Activated CD8-positive, alpha-beta memory T cell treated with anti-CD3 and anti-CD28 coated beads, Interleukin-2, amount 50 U/mL, for 48 hours (primary cell): ENCODE results near the gene RIT2.

Experiments
- DNase-seq: peaks from one replicate; pipeline ENCODE4 v3.0.0-alpha.2; 2020

Gene RIT2

DNA sequence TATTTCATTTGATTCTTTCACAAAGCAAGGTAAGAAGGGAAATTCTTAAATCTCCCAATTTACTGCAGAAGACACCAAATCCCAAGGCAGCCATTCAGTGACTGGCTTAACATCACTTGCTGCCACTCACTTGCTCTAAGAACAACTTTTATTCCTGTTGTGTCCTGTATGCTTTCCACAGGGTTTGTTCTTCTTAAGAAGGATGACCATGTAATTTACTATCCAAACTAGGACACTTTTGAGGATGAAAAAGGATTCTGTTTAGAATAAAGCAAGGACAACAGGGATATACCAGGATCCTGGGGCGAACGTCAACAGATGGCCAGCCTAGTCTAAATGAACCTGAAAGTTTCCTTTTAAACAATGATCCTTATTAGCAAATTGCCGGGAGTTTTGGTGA is 34.8 kb downstream of the RIT2 start:
- DNase-seq: no peak

DNA sequence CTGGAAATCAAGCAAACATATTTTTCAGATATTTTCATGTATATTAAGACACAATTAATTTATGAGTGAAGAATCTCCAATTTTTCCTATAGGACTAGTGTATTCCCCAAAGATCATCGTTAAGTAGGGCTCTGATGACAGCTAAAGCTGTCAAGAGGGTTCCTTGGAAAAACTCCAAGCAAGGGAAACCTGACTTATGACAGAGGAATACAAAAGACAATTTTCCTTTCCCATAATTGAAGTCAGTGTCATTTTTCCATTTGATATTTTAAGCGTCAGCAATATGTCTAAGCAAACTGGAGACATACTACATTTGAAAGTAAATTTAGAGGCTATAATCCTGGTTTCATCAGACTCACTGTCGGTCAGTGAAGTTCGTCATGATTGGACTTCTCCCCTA is 36.1 kb downstream of the RIT2 start:
- no peak for DNase-seq

DNA sequence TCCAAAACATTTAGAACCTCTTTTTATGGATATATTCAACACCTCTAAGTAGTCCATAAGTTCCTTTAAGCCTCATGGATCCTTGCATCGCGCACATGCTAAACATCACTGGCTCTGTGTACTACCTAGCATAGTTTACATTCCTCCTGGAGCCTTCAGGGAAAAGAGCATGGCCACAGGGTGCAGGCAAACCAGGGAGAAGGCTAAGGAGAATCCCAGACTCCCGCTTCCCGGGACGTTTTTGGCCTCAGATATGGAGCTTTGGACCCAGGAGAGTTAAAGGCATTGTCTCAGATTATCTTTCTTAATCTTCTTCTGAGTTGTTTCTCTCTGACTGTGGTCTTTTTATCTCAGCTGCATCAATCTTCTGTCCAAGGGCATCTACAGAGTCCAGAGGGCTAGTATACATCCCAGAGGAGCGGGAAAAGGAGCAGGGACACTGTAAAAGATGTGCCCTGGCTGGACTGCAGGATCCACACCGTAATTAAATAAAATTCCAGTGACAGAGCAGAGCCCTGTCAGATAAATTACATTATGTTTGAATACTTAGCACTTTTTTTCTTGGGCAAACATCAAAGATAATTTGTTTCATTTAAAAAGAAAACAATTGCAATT is 36.9 kb downstream of the RIT2 start:
- DNase-seq: no peak

DNA sequence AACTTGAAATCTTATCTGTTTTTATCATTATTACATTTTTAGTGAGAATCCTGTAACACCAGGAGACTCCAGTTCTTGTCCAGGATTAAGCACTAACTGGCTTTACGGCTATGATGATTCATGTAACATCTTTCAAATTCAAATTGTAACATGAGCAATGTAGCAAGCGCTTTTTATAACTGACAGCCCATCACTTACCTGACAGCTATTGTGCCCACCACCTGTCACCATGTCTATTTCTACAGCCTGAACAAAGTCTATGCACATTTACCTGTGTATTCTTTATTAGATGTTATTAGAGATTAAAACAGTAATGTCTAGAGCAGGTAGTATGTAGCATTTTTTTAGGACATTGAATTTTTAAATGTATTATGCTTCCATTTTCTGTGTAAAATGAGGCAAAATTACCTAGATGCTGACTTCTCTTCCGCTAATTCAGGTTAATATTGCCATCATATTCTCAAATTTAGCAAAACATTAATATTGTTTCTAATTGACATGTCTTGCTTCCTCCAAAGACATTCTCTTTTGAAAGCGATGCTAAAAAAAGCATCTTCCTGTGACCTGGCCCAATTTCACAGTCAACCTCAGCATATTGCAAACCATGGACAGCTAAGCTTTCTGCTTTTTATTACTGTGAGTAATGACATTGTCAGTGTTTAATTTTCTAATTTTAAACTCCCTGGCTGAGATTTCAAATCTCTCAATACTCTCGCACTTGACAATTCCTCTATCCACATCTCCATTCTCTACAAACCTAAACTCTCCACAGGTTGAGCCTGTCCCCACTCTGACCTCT is 37.8 kb downstream of the RIT2 start:
- DNase-seq: no peak

DNA sequence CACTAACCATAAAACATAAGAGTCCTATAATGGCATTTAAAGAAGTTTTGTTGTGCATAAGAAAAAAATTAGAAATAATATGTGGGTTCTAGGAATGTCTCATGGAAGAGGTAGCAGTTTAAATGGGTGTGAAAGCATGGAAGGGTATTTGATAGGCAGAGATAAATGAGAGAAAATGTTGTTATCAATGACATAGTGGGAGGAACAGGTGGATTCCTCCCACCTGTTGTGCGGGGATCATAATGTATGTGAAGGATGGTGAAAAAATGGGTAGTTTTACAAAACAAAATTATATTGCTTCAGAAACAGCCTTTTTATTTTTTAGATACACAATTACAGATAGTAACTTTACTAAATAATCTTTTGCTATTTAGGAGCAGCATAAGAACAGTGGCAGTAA is 41.7 kb downstream of the RIT2 start:
- DNase-seq: no peak

DNA sequence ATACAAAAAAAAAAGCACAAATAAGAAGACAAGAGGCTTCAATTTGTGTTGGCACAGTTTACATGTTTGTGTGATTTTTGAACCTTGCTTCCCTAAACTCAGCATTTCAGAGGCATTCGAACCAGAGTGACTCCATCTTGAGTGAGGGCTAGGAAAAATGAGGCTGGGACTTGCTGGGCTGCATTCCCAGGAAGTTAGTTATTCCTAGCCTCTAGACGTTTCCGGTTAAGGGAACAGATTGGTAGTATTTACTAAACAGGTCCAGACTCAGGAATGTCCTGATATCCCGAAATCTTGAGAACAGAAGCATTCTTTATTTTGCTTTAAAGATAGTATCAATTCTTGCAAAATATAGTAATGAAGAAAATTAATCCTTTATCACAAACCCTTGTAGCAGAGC is 46.7 kb downstream of the RIT2 start:
- DNase-seq: no peak

DNA sequence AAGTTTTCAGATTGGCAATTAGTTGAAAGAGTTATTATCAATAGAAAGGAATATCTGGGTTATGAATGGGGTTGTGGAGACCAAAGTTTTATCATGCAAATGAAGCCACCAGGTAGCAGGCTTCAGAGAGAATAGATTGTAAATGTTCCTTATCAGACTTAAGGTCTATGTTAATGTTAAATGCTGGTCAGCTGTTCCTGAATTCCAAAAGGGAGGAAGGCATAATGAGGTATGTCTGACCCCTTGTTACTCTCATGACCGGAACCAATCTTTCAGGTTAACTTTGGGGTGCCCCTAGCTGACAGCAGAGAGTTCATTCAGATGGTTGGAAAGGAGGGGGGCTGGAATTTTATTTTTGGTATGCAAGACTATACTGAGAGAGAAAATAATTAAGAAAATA is 47.9 kb downstream of the RIT2 start:
- DNase-seq: no peak

DNA sequence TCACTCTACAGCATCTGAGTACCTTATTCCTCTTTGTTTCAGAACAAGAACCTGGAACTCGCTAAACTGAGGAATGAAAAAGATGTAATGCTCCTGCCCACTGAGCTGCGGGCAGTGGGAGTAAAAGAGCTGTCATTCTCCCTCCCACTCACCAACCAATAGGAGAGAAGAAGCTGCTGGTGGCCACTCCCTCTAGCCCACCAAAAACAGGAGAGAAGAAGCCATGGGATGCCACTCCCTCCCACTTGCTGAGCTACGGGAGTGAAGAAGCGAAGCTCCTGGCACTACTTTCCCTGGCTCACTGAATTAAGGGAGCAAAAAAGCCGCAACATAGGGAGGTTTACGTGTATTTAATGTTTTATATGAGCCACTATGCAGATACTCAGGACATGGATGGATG is 53.7 kb downstream of the RIT2 start:
- DNase-seq: no peak

DNA sequence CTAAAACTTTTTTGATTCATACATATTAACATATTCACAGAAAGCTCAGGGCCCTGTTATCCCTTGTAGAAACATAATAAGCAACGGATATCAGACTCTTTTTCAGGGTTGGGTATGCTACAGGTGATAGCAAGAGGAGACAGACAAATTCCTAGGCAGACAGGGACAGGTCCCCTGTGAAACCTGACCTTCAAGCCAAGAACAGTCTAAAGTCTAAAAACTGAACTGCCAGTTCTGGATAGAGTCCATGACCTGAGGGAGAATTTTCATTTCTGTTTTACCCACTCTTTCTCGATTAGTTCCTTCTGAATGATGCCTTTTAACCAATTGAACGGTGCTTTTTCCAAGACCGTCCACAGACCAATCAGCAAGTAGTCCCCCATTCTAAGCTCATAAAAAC is 54.2 kb downstream of the RIT2 start:
- DNase-seq: no peak

DNA sequence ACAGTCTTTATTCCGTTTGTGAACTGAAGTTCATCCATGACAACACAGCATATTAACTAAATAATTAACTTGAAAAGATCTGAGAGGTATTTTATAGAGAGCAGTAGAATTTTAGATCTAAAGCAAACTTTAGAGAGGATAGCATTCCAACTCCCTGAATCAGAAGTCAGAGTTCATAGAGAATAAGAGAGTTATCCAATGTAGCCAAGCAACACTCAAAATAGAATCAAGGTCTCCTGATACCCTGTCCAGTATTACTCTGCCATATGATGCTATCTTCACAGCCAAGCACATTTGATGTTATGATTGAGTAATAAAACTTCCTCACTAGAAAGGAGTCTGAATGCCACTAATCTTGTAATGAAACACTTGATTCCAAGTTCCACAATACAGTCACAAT is 55.5 kb downstream of the RIT2 start:
- no peak for DNase-seq

DNA sequence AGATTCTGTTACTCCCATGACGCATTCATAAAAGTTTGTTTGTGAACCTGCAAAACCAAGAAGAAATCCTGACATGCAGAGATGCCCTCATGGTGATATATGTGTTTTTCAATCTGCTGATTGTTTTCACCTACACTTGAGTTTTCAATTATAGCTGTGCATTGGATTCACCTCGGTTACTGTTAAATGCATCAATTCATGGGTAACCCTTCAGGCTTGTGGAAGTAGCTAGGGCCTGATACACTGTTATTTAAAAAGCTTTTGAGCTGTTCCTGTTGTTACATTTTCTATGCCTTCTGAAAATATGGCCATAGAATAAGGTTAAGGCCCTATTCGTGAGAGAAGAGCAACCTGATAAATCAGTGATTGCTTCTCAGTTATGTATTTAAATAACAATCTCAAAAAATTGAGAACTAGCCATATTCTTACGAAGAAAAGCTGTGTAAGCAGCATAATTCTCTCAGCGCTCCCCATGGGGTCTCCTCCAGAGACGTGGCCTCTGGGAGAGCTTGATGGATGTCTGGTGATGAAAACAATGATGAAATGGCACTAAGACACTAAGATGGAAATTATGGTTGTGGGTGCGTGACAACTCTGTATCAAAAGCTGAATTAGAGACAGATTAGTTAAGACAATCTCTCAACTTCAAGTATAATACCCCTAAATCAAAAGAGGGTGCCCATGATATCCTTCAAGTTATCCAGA is 60.5 kb downstream of the RIT2 start:
- DNase-seq: no peak

DNA sequence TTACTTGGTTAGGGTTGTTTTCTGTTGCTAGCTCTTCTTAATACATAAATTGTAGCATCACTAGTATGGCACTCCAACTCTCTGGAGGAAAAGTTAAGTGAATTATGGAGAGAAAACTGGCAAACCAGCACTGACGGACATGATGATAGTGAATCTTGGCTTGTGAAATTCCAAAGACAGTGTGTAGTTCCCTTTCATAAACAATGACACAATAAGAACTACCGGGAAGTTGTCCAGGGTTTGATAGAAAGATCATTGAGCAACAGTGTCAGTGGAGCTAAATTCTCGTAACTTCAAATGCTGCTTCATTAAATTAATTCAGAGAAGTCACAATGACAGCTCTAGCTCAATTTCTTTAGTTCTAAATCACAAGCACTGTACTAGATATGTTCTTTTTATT is 66.5 kb downstream of the RIT2 start:
- DNase-seq: no peak

DNA sequence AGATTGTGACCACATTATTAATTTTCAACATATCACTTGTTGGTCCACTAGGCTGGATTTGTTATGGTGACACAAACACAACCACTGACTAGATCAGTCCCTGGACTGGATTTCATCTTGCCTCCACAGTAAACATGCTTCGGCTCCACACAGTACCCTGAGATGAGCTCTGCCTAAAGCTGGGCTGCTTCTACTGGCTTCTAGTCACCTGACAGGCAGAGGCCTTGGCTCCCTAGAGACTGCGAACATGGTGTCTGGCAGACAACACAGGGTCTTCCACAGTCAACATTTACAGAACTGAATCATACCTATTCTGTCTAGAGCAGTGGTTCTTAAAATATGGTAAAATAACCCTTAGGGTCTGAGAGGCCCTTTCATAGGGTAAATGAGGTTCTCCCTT is 69.2 kb downstream of the RIT2 start:
- no peak for DNase-seq

DNA sequence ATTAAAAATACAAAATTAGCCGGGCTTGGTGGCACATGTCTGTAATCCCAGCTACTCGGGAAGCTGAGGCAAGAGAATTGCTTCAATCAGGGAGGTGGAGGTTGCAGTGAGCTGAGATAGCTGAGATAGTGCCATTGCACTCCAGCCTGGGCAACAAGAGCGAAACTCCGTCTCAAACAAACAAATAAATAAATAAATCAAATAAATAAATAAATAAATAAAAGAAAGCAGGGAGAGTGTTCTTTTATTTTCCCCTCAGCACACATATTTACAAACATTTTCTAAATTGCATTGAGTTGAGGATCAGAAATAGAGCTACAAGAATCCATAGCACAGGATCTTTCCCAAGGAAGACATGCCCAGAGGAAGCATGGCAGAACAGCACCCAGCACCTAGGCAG is 71.9 kb downstream of the RIT2 start:
- DNase-seq: no peak

DNA sequence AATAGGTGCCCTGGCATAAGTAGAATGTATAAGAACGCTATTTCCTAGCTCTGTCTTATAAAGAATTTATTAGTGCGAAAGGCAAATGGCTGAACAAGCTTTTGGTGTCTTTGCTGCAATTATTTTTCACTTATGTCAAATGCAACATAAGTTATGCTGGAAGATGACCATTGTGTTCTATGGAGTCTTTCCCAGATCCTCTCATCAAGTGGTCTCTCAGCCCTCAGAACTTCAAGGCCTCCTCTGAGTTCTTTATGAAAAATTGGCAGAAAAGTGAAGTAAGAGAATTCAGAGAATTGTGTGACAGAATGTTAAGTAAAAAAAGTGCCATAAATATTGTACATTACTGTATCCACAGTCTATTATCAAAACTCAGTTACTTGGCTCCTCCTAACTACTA is 75.2 kb downstream of the RIT2 start:
- no peak for DNase-seq

DNA sequence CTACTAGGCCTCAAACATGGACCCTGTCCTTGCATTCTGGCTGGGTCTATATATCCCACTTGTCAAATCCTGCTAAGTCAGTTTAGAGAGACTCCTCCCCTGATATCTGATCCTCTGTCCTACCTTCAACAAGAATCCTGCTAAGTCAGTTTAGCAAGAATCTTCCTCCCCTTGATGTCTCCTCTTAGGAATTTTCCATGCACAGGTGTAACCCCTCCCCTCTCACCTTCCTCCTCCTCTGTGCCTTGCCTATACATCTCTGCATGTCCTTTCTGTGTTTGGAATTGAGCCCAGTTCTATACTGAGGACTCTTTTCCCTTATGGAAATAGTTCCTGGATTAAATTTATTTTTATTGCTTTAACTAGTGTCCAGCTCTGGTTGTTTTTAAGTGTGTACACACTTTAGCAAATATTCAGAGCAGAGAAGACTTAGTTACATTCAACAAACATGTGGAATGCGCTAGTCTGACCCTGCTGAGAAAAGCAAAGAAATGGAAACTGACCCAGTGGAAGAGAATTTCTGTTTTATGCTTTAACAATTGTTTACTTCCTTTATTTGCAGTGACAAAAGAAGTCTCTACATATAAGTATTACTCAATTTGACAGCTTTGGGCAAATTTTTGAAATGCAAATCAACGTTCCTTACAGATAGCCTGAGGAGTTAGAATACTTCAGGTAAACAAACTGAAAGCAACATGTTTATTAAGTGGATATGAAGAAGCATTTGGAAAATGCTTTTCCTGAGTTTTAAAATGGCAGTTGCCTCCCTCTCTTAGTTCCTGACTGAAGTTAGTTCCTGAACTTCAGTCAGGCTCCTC is 80.6 kb downstream of the RIT2 start:
- DNase-seq: no peak

DNA sequence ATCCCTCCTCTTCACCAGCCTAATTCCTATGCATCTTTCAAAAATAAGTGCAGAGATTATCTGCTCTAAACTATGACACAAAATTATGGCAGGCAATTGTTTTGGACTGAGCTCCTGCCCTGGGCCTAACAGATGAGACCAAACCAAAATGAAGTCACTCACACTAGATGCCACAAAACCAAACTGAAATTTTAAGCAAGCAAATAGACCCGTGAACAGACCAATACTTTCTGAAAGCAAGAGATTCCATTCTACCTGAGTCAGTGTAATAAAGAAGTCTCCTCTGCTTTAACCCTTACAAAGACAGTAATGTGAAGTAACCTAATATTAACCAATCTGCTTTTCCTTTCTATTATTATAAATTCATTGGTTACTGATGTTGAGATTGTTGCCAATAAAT is 84.3 kb downstream of the RIT2 start:
- no peak for DNase-seq

DNA sequence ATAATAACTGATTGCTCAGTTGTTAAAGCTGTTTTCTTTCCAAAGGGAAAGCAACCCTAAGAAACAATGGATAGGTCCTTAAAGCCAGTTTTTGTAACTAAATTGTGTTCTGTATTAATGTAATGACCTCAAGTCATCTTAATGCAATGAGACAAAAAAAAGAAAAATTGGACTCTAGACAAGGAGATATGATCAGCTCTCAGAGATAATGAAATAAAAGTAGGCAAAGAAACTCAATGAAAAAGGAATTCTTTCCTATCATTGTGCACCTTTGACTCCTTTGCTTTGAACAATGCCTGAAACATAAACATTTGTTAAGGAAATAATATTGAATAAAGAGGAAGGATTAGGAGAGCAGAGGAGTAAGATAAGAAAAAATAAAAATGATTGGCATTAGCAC is 86.1 kb downstream of the RIT2 start:
- no peak for DNase-seq

DNA sequence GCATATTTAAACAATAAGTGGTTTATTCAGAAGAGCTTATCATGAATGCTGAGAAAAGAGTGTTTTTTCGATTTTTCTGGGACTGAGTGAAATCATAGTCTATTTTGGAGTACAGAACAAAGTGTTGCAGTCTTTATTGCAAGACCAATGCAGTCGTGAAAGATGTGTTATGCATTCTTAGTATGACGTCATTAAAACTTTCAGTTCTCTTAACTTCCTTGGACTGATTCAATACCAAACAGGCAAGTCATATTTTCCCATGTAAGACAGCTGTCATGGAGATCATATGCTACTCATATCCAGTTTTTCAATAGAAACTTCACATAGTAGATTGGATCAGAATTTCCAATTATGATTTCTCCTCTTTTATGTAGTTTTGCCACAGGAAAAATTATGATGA is 92.6 kb downstream of the RIT2 start:
- no peak for DNase-seq

DNA sequence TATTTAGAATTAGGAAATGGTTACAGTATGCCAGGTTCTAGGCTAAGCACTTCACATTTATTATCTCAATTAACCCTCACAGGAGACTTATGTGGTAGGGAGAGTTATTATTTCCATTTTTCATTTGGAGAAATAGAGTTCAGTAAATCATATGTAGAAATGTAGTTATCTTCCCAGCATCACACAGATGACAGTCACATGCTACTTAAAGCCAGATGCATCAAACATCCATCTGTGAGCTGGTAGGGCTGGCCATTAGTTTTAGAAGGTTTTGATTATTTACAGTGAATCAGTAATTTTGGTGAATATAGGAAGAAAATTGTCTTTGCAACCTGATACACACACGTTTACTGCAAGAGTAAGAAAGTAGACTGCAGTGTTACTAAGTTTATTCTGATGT is 97.9 kb downstream of the RIT2 start:
- DNase-seq: no peak

DNA sequence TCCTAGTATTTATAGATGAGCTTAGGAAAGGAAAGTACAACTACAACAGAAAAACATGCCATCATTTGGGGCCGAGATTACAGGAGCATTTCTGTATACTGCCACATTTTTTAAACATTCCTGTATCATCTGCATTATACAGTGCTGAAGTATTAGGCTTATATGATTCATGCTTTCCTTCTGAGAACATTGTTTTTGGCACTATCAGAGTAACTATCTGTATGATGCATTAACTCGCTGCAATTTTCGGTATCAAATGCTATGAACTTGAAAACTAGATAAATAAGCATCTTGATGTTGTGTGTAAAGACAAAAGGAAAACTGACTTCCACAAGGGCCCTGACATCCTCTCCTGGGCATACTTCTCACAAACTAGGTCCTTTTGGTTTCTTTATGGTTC is 102.0 kb downstream of the RIT2 start:
- DNase-seq: no peak

DNA sequence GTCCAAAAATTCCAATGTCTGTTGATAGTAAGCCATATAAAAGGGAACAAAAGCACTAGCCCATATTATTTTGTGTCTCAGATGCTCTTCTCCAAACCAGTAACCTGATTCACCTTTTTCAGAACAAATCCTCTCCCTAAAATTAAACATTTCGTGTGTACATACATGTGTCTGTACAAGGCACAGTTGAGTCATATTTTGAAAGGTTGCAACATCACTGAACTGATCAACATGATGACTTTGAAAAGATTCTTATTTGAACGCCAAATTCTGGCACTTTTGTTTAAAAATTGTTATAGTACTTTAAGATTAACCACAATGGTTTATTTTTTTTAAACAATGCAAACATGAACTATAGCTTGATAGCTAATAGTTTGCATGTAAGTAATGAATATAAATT is 102.5 kb downstream of the RIT2 start:
- DNase-seq: no peak

DNA sequence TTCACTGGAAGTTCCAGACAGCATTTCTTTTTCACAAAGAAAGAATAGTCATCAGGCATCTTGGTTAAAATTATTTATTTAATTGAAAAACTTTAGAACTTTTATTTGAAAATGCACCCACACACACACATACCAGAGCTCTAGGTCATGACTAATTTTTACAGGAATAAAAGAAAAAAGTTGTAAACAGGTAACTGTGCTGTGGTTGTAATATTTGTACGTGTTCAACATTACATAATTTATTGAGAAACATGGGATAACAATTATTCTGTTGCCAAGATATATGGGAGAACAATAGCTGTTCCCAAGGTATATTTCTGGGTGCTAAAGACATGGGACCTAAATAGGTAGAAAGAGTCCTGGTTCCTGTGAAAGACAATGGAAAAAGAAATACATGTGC is 104.9 kb downstream of the RIT2 start:
- DNase-seq: no peak

DNA sequence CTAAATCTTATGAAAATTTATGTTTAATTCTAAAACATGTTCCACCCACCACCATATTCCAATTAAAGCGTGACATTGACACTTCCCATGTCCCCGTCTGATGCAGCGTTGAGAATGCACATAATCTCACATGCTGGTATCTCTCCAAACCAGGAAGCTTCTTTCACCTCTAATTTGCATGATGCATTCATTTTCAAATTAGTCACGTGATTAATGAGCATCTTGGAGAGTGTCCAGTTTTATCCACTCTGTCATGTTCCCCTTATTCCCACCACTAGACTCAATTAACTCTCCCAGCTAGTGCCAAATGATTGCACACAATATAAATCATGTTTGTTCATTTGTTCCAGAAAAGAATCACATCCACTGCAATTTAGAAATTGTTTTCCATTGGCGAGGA is 105.8 kb downstream of the RIT2 start:
- no peak for DNase-seq
